GM12878 (cell line): ENCODE measurements around the gene UMPS.

Experiments
- NFYA ChIP-seq: IDR thresholded peaks from 2 replicates; pipeline ENCODE4 v1.6.1; 2011; ENCODE audit warnings: low read depth, mild to moderate bottlenecking, low read length, improper control_type of control experiment, borderline replicate concordance
- TF ChIP-seq, protein P1 (sequence below), 3 experiments: IDR thresholded peaks in 2 of 3; conservative IDR thresholded peaks in 1 of 3; 2 replicates each; pipeline ENCODE4 v1.5.1; 2011; ENCODE audit warnings: low read depth in 3 of 3, low read length in 3 of 3, mild to moderate bottlenecking in 3 of 3, control low read depth in 2 of 3, moderate library complexity in 2 of 3, inconsistent platforms in 1 of 3, mixed read lengths in 1 of 3; ENCODE audit not compliant: control insufficient read depth in 2 of 3, insufficient read depth in 1 of 3; ENCODE audit errors: extremely low read depth in 1 of 3

DNA sequence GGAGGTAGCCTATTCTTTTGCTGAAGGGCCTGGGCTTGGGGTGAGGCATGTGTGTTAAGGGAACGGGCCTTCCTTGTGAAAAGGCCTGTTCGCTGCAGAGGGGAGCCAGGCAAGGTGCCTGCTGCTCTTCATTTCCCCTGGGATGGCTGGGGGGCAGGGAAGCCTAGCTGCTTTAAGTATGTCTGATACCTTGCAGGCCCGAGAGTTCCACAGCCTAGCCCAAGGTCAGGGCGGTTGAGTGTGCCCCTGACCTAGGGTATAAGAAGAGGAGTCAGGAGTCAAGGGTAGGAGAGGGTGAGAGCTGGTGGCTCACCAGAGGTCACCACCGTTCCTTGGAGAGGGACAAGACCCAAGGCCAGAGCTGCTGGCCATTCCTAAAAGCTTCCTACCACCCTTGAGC is 46.6 kb downstream of the UMPS start:
- TF ChIP-seq, protein P1, sequence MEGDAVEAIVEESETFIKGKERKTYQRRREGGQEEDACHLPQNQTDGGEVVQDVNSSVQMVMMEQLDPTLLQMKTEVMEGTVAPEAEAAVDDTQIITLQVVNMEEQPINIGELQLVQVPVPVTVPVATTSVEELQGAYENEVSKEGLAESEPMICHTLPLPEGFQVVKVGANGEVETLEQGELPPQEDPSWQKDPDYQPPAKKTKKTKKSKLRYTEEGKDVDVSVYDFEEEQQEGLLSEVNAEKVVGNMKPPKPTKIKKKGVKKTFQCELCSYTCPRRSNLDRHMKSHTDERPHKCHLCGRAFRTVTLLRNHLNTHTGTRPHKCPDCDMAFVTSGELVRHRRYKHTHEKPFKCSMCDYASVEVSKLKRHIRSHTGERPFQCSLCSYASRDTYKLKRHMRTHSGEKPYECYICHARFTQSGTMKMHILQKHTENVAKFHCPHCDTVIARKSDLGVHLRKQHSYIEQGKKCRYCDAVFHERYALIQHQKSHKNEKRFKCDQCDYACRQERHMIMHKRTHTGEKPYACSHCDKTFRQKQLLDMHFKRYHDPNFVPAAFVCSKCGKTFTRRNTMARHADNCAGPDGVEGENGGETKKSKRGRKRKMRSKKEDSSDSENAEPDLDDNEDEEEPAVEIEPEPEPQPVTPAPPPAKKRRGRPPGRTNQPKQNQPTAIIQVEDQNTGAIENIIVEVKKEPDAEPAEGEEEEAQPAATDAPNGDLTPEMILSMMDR (IDR thresholded peaks at IDR 0.05 in 2 of 3, conservative IDR thresholded peaks at IDR 0.05 in 1 of 3; ENCODE audit: control insufficient read depth in 2 of 3, extremely low read depth in 1 of 3, insufficient read depth in 1 of 3, low read depth in 3 of 3, low read length in 3 of 3), result no peak
- no peak for TF ChIP-seq NFYA
